HCT116 (cell line): ENCODE results near the gene RYR3. TPM values are rescaled to one million over a fixed set of nuclear protein-coding genes. Genes with fewer than 3 reads are reported as not detected.

Experiments used
- ATAC-seq: fragments of 200-7000 bp; cut with Tn5 transposase; 2 replicates; pipeline ENCODE4 v1.9.1; 2020; ENCODE audit warnings: mild to moderate bottlenecking, moderate library complexity
- BruUV-seq: library from RNA; stranded (reverse); fragments of 400-500 nt; replicated peaks from 2 replicates; lab custom pipeline; 2021; lab: Mats Ljungman, UMichigan
- CTCF ChIA-PET: fragments of 300-600 bp; sonication (Branson Sonifier 250); formaldehyde crosslinking; loops from one replicate; lab custom pipeline; 2021; ENCODE audit warnings: antibody characterized with exemption; lab: Charles Lee
- POLR2A ChIA-PET: fragments of 300-600, 350-600 bp; sonication (Branson Sonifier 250); formaldehyde crosslinking; loops from one replicate; lab custom pipeline; 2021; ENCODE audit warnings: antibody characterized with exemption; lab: Charles Lee
- RAD21 ChIA-PET, 2 experiments: fragments of 300-600 bp; sonication (Branson Sonifier 250); formaldehyde crosslinking; loops; one replicate each; lab custom pipeline; 2023; ENCODE audit warnings: low total read pairs in 2 of 2; ENCODE audit not compliant: uncharacterized antibody in 2 of 2, unreplicated experiment in 2 of 2, low non-redundant PET in 1 of 2; lab: Charles Lee
- DNase-seq: peaks from one replicate; pipeline ENCODE4 v3.0.0-alpha.2; 2010; ENCODE audit warnings: low read depth, low spot score
- H2AFZ ChIP-seq: fragments of 200-600 bp; shearing (Covaris generic), sonication (generic); 2 replicates; pipeline ENCODE4 v1.6.1; 2017; ENCODE audit warnings: low read depth, mixed run types, mixed read lengths, antibody characterized with exemption, low read length; ENCODE audit not compliant: poor library complexity, severe bottlenecking
- H3K27ac ChIP-seq: 2 replicates; pipeline ENCODE4 v1.5.1; 2012; ENCODE audit warnings: low read depth, low read length
- H3K27me3 ChIP-seq: fragments of 200-600 bp; sonication (generic); 2 replicates; pipeline ENCODE4 v1.6.1; 2016; ENCODE audit warnings: mixed run types, low read length, mixed read lengths; ENCODE audit not compliant: insufficient read depth
- H3K36me3 ChIP-seq, 2 experiments: fragments of 200-500 bp in 1 of 2; fragments of 200-600 bp in 1 of 2; sonication (Bioruptor generic) in 1 of 2; sonication (generic) in 1 of 2; 2 replicates each; pipeline versions ENCODE4 v1.5.1 to v1.6.1; 2014 to 2016; ENCODE audit warnings: low read length in 2 of 2, inconsistent platforms in 1 of 2, mixed read lengths in 1 of 2, mixed run types in 1 of 2; ENCODE audit not compliant: insufficient read depth in 2 of 2, control insufficient read depth in 1 of 2
- H3K4me1 ChIP-seq, 2 experiments: fragments of 200-600 bp in 1 of 2; sonication (generic) in 1 of 2; 2 replicates each; pipeline versions ENCODE4 v1.5.1 to v1.6.1; 2012 to 2017; ENCODE audit warnings: low read length in 2 of 2, inconsistent platforms in 1 of 2, mild to moderate bottlenecking in 1 of 2, mixed read lengths in 1 of 2, mixed run types in 1 of 2, moderate library complexity in 1 of 2; ENCODE audit not compliant: insufficient read depth in 2 of 2, control insufficient read depth in 1 of 2
- H3K4me2 ChIP-seq: fragments of 200-600 bp; sonication (generic); 2 replicates; pipeline ENCODE4 v1.6.1; 2017; ENCODE audit warnings: mixed run types, low read length, mixed read lengths
- H3K4me3 ChIP-seq, 2 experiments: fragments of 200-600 bp in 1 of 2; sonication (generic) in 1 of 2; replicated peaks in 1 of 2; 2 replicates each; pipeline ENCODE4 v1.5.1; 2011 to 2016; ENCODE audit warnings: low read length in 2 of 2, control low read depth in 1 of 2, low read depth in 1 of 2, mild to moderate bottlenecking in 1 of 2, mixed read lengths in 1 of 2, mixed run types in 1 of 2
- H3K79me2 ChIP-seq: fragments of 200-600 bp; sonication (generic); 2 replicates; pipeline ENCODE4 v1.6.1; 2017; ENCODE audit warnings: mild to moderate bottlenecking, mixed run types, low read length, moderate library complexity, mixed read lengths; ENCODE audit not compliant: insufficient read depth
- H3K9ac ChIP-seq: fragments of 200-600 bp; sonication (generic); 2 replicates; pipeline ENCODE4 v1.6.1; 2016; ENCODE audit warnings: low read length, mixed read lengths
- H3K9me2 ChIP-seq: fragments of 200-600 bp; sonication (generic), shearing (Covaris generic); 2 replicates; pipeline ENCODE4 v1.6.1; 2017; ENCODE audit warnings: mixed run types, mild to moderate bottlenecking, moderate library complexity; ENCODE audit not compliant: insufficient read depth
- H3K9me3 ChIP-seq, 2 experiments: fragments of 200-500 bp in 1 of 2; fragments of 200-600 bp in 1 of 2; sonication (Bioruptor generic) in 1 of 2; sonication (generic) in 1 of 2; 2 replicates each; pipeline ENCODE4 v1.6.1; 2014 to 2017; ENCODE audit warnings: low read length in 2 of 2, mixed read lengths in 2 of 2, inconsistent platforms in 1 of 2, low read depth in 1 of 2, mild to moderate bottlenecking in 1 of 2, mixed run types in 1 of 2, moderate library complexity in 1 of 2; ENCODE audit not compliant: control insufficient read depth in 1 of 2, insufficient read depth in 1 of 2
- H4K20me1 ChIP-seq: fragments of 200-600 bp; sonication (generic), shearing (Covaris generic); 2 replicates; pipeline ENCODE4 v1.6.1; 2017; ENCODE audit warnings: mixed run types, mild to moderate bottlenecking, moderate library complexity; ENCODE audit not compliant: insufficient read depth
- CBX3 ChIP-seq: IDR thresholded peaks from 2 replicates; pipeline ENCODE4 v1.6.1; 2012; ENCODE audit warnings: low read depth
- CEBPB ChIP-seq: IDR thresholded peaks from 2 replicates; pipeline ENCODE4 v1.6.1; 2012; ENCODE audit warnings: low read depth
- EGR1 ChIP-seq: IDR thresholded peaks from 2 replicates; pipeline ENCODE4 v1.6.1; 2012; ENCODE audit warnings: low read depth
- ELF1 ChIP-seq: IDR thresholded peaks from 2 replicates; pipeline ENCODE4 v1.6.1; 2012; ENCODE audit warnings: low read depth, borderline replicate concordance
- EZH2 ChIP-seq: fragments of 200-600 bp; sonication (generic); IDR thresholded peaks from 2 replicates; pipeline ENCODE4 v1.6.1; 2017; ENCODE audit warnings: antibody characterized with exemption, mixed run types
- EZH2phosphoT487 ChIP-seq: fragments of 200-600 bp; IDR thresholded peaks from 2 replicates; pipeline ENCODE4 v1.6.1; 2018; ENCODE audit warnings: antibody characterized with exemption, borderline replicate concordance
- JUND ChIP-seq: IDR thresholded peaks from 2 replicates; pipeline ENCODE4 v1.6.1; 2012
- POLR2A ChIP-seq: IDR thresholded peaks from 2 replicates; pipeline ENCODE4 v1.7.0; 2011; ENCODE audit warnings: borderline replicate concordance; ENCODE audit not compliant: insufficient read depth, insufficient read length; ENCODE audit errors: extremely low read depth
- POLR2AphosphoS5 ChIP-seq: IDR thresholded peaks from 2 replicates; pipeline ENCODE4 v1.6.1; 2011; ENCODE audit warnings: mild to moderate bottlenecking, low read depth, low read length, moderate library complexity
- RAD21 ChIP-seq: IDR thresholded peaks from 2 replicates; pipeline ENCODE4 v1.6.1; 2012; ENCODE audit warnings: low read depth, mild to moderate bottlenecking
- REST ChIP-seq: IDR thresholded peaks from 2 replicates; pipeline ENCODE4 v1.6.1; 2012; ENCODE audit warnings: low read depth
- SIN3A ChIP-seq: IDR thresholded peaks from 2 replicates; pipeline ENCODE4 v1.6.1; 2012; ENCODE audit warnings: low read depth
- SP1 ChIP-seq: IDR thresholded peaks from 2 replicates; pipeline ENCODE4 v1.6.1; 2012; ENCODE audit warnings: low read depth
- SRF ChIP-seq: IDR thresholded peaks from 2 replicates; pipeline ENCODE4 v1.6.1; 2012; ENCODE audit warnings: low read depth
- YY1 ChIP-seq: IDR thresholded peaks from 2 replicates; pipeline ENCODE4 v1.6.1; 2011; ENCODE audit warnings: low read length, low read depth, moderate library complexity, mild to moderate bottlenecking; ENCODE audit not compliant: insufficient replicate concordance; ENCODE audit errors: extremely low read depth
- ZFX ChIP-seq: fragments of 450-650 bp; IDR thresholded peaks from 2 replicates; pipeline ENCODE4 v1.6.1; 2017
- ZNF274 ChIP-seq: fragments of 200-500 bp; sonication (Bioruptor generic); IDR thresholded peaks from 2 replicates; pipeline ENCODE4 v1.6.1; 2014; ENCODE audit warnings: mild to moderate bottlenecking, low read depth, low read length, inconsistent platforms
- intact Hi-C: fragments of 100-400 bp; cut with micrococcal nuclease; formaldehyde crosslinking; loops from 2 replicates; pipeline ENCODE4 v1.10.0; 2022
- total RNA-seq: library from RNA; stranded (reverse); gene quantifications from one replicate; pipeline ENCODE4 v1.2.1, GENCODE V29; 2021; ENCODE audit not compliant: unreplicated experiment
- TF ChIP-seq, protein P1 (sequence below), 3 experiments: fragments of 200-600 bp in 1 of 3; sonication (generic) in 1 of 3; IDR thresholded peaks in 2 of 3; conservative IDR thresholded peaks in 1 of 3; 2 replicates each; pipeline ENCODE4 v1.5.1; 2012 to 2017; ENCODE audit warnings: low read depth in 2 of 3, low read length in 2 of 3, antibody characterized with exemption in 1 of 3, borderline replicate concordance in 1 of 3, control low read depth in 1 of 3, mild to moderate bottlenecking in 1 of 3, mixed read lengths in 1 of 3, mixed run types in 1 of 3, moderate library complexity in 1 of 3; ENCODE audit not compliant: insufficient read depth in 1 of 3

Gene RYR3
- total RNA-seq, 1 experiment from 2014 or later, result not detected

DNA sequence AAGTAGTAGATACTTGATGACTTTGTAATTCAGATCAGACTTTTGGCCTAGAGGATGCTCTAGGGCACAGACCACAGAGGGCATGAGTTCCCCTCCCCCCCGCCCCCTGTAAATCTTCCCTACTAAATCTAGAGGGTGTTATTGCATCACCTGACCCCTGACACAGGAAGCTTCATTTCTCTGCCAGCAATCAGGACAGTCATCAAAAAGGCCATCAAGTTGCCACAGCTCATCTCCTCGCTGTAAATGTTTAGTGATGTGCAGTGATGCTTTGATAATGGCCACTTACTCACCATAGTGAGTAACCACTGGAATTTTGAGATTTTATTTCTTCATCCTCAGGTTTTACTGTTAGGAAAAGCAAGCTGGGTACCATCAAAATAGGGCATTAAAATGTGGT, 368.3 kb downstream of the RYR3 start:
- ChIA-PET CTCF (interaction anchor here (1.3 to 2.2 kb wide), 2 partner anchors 22 to 387 kb away, joined by 4 to 7 read pairs; no protein-coding TSS in a partner anchor), POLR2A (no interaction called here)
- Histone ChIP-seq H3K4me2 (no peak overlapping the region), H3K79me2 (no peaks in the 10 kb centered on the region), H3K27ac (no peak overlapping the region), H3K9me3 (no peaks in the 10 kb centered on the region), H3K27me3 (peaks cover 82% of the 10 kb centered on the region)
- DNase-seq, result no peak
- no TSS peak for BruUV-seq
- intact Hi-C loops, result loop anchor here (10.0 kb wide), 1 partner anchor 434 kb away; no protein-coding TSS in a partner anchor
- TF ChIP-seq CBX3, result no peak
- no peak for TF ChIP-seq POLR2AphosphoS5
- TF ChIP-seq SRF, result no peak
- TF ChIP-seq ELF1, result no peak
- TF ChIP-seq ZNF274, result no peak
- TF ChIP-seq JUND, result no peak
- no peak for TF ChIP-seq EZH2phosphoT487
- no peak for TF ChIP-seq EGR1
- TF ChIP-seq, all 23 proteins: peak for 0
- Histone ChIP-seq H3K4me1 (no peaks in the 10 kb centered on the region), H3K36me3 (no peaks in the 10 kb centered on the region), H3K9ac (no peak overlapping the region), H2AFZ (no peak overlapping the region), H4K20me1 (no peaks in the 10 kb centered on the region), H3K4me3 (no peak overlapping the region), H3K9me2 (no peaks in the 10 kb centered on the region)
- RAD21 ChIA-PET, result no interaction called here
- no peak for ATAC-seq

DNA sequence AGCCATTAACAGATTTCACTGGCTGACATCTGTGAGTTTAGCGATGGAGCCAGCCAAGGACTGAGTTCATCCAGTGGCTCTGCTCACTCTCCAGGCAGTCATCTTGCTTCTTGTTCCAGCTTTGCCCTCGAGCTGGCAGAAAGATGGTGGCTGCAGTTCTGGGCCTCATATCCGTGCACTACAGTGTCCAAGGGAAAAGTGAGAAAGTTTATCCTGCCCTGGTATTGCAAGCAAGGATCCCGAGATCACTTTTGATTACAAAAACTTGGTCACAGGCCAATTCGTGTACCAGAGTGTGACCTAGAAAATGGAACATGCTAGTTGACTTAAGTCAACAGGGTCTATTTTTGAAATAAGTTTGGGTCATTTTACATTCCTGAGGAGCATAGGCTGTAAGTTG, 369.6 kb downstream of the RYR3 start:
- Histone ChIP-seq H3K27me3 (peaks cover 76% of the 10 kb centered on the region), H3K9me3 (no peaks in the 10 kb centered on the region), H4K20me1 (no peaks in the 10 kb centered on the region), H3K27ac (no peak overlapping the region), H2AFZ (no peak overlapping the region), H3K4me1 (no peaks in the 10 kb centered on the region), H3K79me2 (no peaks in the 10 kb centered on the region), H3K9ac (no peak overlapping the region), H3K4me3 (no peak overlapping the region), H3K4me2 (no peak overlapping the region), H3K36me3 (no peaks in the 10 kb centered on the region), H3K9me2 (no peaks in the 10 kb centered on the region)
- TF ChIP-seq ZFX, result no peak
- TF ChIP-seq EZH2phosphoT487, result no peak
- no peak for TF ChIP-seq SIN3A
- no peak for TF ChIP-seq EZH2
- TF ChIP-seq JUND, result no peak
- no peak for TF ChIP-seq ELF1
- TF ChIP-seq YY1, result no peak
- TF ChIP-seq REST, result no peak
- TF ChIP-seq SP1, result no peak
- TF ChIP-seq CEBPB, result no peak
- TF ChIP-seq, protein P1, sequence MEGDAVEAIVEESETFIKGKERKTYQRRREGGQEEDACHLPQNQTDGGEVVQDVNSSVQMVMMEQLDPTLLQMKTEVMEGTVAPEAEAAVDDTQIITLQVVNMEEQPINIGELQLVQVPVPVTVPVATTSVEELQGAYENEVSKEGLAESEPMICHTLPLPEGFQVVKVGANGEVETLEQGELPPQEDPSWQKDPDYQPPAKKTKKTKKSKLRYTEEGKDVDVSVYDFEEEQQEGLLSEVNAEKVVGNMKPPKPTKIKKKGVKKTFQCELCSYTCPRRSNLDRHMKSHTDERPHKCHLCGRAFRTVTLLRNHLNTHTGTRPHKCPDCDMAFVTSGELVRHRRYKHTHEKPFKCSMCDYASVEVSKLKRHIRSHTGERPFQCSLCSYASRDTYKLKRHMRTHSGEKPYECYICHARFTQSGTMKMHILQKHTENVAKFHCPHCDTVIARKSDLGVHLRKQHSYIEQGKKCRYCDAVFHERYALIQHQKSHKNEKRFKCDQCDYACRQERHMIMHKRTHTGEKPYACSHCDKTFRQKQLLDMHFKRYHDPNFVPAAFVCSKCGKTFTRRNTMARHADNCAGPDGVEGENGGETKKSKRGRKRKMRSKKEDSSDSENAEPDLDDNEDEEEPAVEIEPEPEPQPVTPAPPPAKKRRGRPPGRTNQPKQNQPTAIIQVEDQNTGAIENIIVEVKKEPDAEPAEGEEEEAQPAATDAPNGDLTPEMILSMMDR (IDR thresholded peaks at IDR 0.05 in 2 of 3, conservative IDR thresholded peaks at IDR 0.05 in 1 of 3; ENCODE audit: borderline replicate concordance in 1 of 3, insufficient read depth in 1 of 3, low read depth in 2 of 3, low read length in 2 of 3), result no peak
- TF ChIP-seq RAD21, result no peak
- no peak for TF ChIP-seq POLR2A
- no TSS peak for BruUV-seq
- ChIA-PET RAD21 (no interaction called here), POLR2A (no interaction called here), CTCF (interaction anchor here (1.3 to 2.2 kb wide), 2 partner anchors 20 to 388 kb away, joined by 4 to 7 read pairs; no protein-coding TSS in a partner anchor)
- ATAC-seq (no peak), DNase-seq (no peak)
- intact Hi-C loops, result no loop called here
